Transverse colon (tissue), 4 donors: ENCODE results near the gene HACL1.
"Not testable (repeated sequence)": the region's sequence is repeated elsewhere in the genome, so short reads cannot be mapped to it uniquely, and the experiment has no call there.

Source experiments
- CTCF ChIP-seq, 5 experiments: fragments of 200-600 bp in 3 of 5; fragments of 450-650 bp in 2 of 5; sonication (generic) in 3 of 5; IDR thresholded peaks; 1 replicate in 2 of 5; 2 replicates in 3 of 5; pipeline ENCODE4 v1.5.1; 2016 to 2017; ENCODE audit warnings: antibody characterized with exemption in 5 of 5, inconsistent platforms in 3 of 5, mild to moderate bottlenecking in 2 of 5, moderate library complexity in 1 of 5
- POLR2A ChIP-seq: fragments of 450-650 bp; IDR thresholded peaks from one replicate; pipeline ENCODE4 v1.6.1; 2016; ENCODE audit warnings: antibody characterized with exemption, mild to moderate bottlenecking, moderate library complexity
- POLR2AphosphoS5 ChIP-seq, 3 donors: sonication (generic); formaldehyde crosslinking; IDR thresholded peaks; one replicate each; pipeline ENCODE4 v1.6.1; 2016; ENCODE audit warnings: antibody characterized with exemption in 3 of 3

GRCh38 chr3:15604584-15604983 is 3.2 kb upstream of the HACL1 start:
- TF ChIP-seq CTCF (IDR thresholded peaks at IDR 0.05); POLR2A; POLR2AphosphoS5 (IDR thresholded peaks at IDR 0.05): not testable (repeated sequence)
